Measurements from ENCODE around the gene RNF223. TPM values are rescaled to one million over a fixed set of nuclear protein-coding genes. Genes with fewer than 3 reads are reported as not detected.

Gene RNF223
- total RNA-seq, 4 donors from 2014 or later, result 3.0 to 7.5 (median 5.0) TPM

GRCh38 chr1:1121611-1122077, 47.5 kb upstream of the RNF223 start:
- H3K4me1 ChIP-seq, result peaks cover 10 to 51% (median 38%) of the 10 kb centered on the region in 4 donors
- no peaks in the 10 kb centered on the region for H3K9me3 ChIP-seq
- TF ChIP-seq POLR2AphosphoS5 (IDR thresholded peaks at IDR 0.05) (no peak), POLR2A (IDR thresholded peaks at IDR 0.05) (no peak), CTCF (IDR thresholded peaks at IDR 0.05) (no peak), EP300 (IDR thresholded peaks at IDR 0.05; ENCODE audit: low read depth) (no peak)
- no peaks in the 10 kb centered on the region for H3K36me3 ChIP-seq
- peaks cover 15% of the 10 kb centered on the region for H3K27me3 ChIP-seq
- in situ Hi-C loops (cut with MboI; ENCODE audit: low pct_ligation_motif_present in 1 of 4, low pct_unique_long_range_greater_than_20kb in 1 of 4, low sequenced_read_pairs in 3 of 4) (loop anchor here in 1 of 4 donors (25.0 kb wide), 1 partner anchor 141 kb away; the partner anchor contains the start of gene UBE2J2), intact Hi-C loops (cut with DNase I; ENCODE audit: low total_unique reads) (loop anchor here (2.0 kb wide), 1 partner anchor 169 kb away; no protein-coding TSS in a partner anchor)
- peak; percentile 33 for DNase-seq
- WGBS, 2 donors (ENCODE audit: low coverage in 1 of 2), result 19% methylated on average over 5 of the region's 15 CpGs; no CpG with 5 or more reads in 1 of the 2 donors
- peak overlapping the region in 3 of 4 donors; percentile 11 to 38 (median 33) for H3K4me3 ChIP-seq
- H3K27ac ChIP-seq, result peak overlapping the region in 3 of 4 donors; percentile 92 to 93 (median 93)

GRCh38 chr1:1120866-1121591, 46.9 kb upstream of the RNF223 start:
- Histone ChIP-seq H3K27me3 (peaks cover 15% of the 10 kb centered on the region), H3K4me1 (peaks cover 10 to 47% (median 36%) of the 10 kb centered on the region in 4 donors), H3K4me3 (peak overlapping the region in 1 of 4 donors; percentile 33), H3K9me3 (no peaks in the 10 kb centered on the region), H3K36me3 (no peaks in the 10 kb centered on the region), H3K27ac (peak overlapping the region in 1 of 4 donors; percentile 92)
- intact Hi-C loops (cut with DNase I; ENCODE audit: low total_unique reads), result no loop called here
- WGBS, 2 donors (ENCODE audit: low coverage in 1 of 2), result 53 to 80% methylated on average over 1 to 25 of the region's 25 CpGs
- TF ChIP-seq POLR2A (IDR thresholded peaks at IDR 0.05), result no peak
- no peak for TF ChIP-seq POLR2AphosphoS5 (IDR thresholded peaks at IDR 0.05)
- no peak for TF ChIP-seq EP300 (IDR thresholded peaks at IDR 0.05; ENCODE audit: low read depth)
- no peak for TF ChIP-seq CTCF (IDR thresholded peaks at IDR 0.05)
- in situ Hi-C loops (cut with MboI; ENCODE audit: low pct_ligation_motif_present in 1 of 4, low pct_unique_long_range_greater_than_20kb in 1 of 4, low sequenced_read_pairs in 3 of 4), result loop anchor here in 1 of 4 donors (25.0 kb wide), 1 partner anchor 141 kb away; the partner anchor contains the start of gene UBE2J2
- peak; percentile 9 for DNase-seq

- Histone ChIP-seq H3K4me1 (peaks cover 12 to 42% (median 31%) of the 10 kb centered on the region in 4 donors), H3K9me3 (no peaks in the 10 kb centered on the region), H3K4me3 (no peak overlapping the region), H3K27me3 (peaks cover 15% of the 10 kb centered on the region), H3K27ac (no peak overlapping the region), H3K36me3 (no peaks in the 10 kb centered on the region)
- intact Hi-C loops (cut with DNase I; ENCODE audit: low total_unique reads) (no loop called here), in situ Hi-C loops (cut with MboI; ENCODE audit: low pct_ligation_motif_present in 1 of 4, low pct_unique_long_range_greater_than_20kb in 1 of 4, low sequenced_read_pairs in 3 of 4) (loop anchor here in 1 of 4 donors (25.0 kb wide), 1 partner anchor 142 kb away; the partner anchor contains the start of gene UBE2J2)
- 68 to 84% methylated on average over 3 to 16 of the region's 16 CpGs for WGBS, 2 donors (ENCODE audit: low coverage in 1 of 2)
- DNase-seq, result peak; percentile 7
- no peak for TF ChIP-seq EP300 (IDR thresholded peaks at IDR 0.05; ENCODE audit: low read depth)
- no peak for TF ChIP-seq POLR2AphosphoS5 (IDR thresholded peaks at IDR 0.05)
- TF ChIP-seq CTCF (IDR thresholded peaks at IDR 0.05), result no peak
- no peak for TF ChIP-seq POLR2A (IDR thresholded peaks at IDR 0.05)
Measured at GRCh38 chr1:1120096-1120495, 46.0 kb upstream of the RNF223 start.

GRCh38 chr1:1119272-1119890, 45.3 kb upstream of the RNF223 start:
- Histone ChIP-seq H3K27ac (no peak overlapping the region), H3K9me3 (no peaks in the 10 kb centered on the region), H3K36me3 (no peaks in the 10 kb centered on the region), H3K27me3 (peaks cover 15% of the 10 kb centered on the region), H3K4me3 (no peak overlapping the region), H3K4me1 (peaks cover 14 to 44% (median 35%) of the 10 kb centered on the region in 4 donors)
- peak; percentile 7 for DNase-seq
- WGBS, 2 donors (ENCODE audit: low coverage in 1 of 2), result 79 to 89% methylated on average over 10 to 20 of the region's 20 CpGs
- TF ChIP-seq POLR2AphosphoS5 (IDR thresholded peaks at IDR 0.05) (no peak), EP300 (IDR thresholded peaks at IDR 0.05; ENCODE audit: low read depth) (no peak), CTCF (IDR thresholded peaks at IDR 0.05) (no peak), POLR2A (IDR thresholded peaks at IDR 0.05) (no peak)
- intact Hi-C loops (cut with DNase I; ENCODE audit: low total_unique reads) (no loop called here), in situ Hi-C loops (cut with MboI; ENCODE audit: low pct_ligation_motif_present in 1 of 4, low pct_unique_long_range_greater_than_20kb in 1 of 4, low sequenced_read_pairs in 3 of 4) (loop anchor here in 3 of 4 donors (5.0 to 25.0 kb wide), 5 partner anchors 68 to 155 kb away; partner anchors contain the start of gene UBE2J2 (in 2 of the 3))
